Left ventricle myocardium inferior (tissue), 1 donor: Measurements from ENCODE around the gene TINAGL1. TPM values are rescaled to one million over a fixed set of nuclear protein-coding genes. Genes with fewer than 3 reads are reported as not detected.

Experiments used
- DNase-seq: peaks from one replicate; pipeline ENCODE4 v3.0.0-alpha.2; 2020
- H3K27ac ChIP-seq: fragments of 200-600 bp; replicated peaks from 2 replicates; pipeline ENCODE4 v1.8.0; 2021
- H3K27me3 ChIP-seq: fragments of 200-600 bp; 2 replicates; pipeline ENCODE4 v1.8.0; 2021; ENCODE audit warnings: low read depth
- H3K36me3 ChIP-seq: fragments of 200-600 bp; 2 replicates; pipeline ENCODE4 v1.8.0; 2021
- H3K4me1 ChIP-seq: fragments of 200-600 bp; 2 replicates; pipeline ENCODE4 v1.8.0; 2021
- H3K4me3 ChIP-seq: fragments of 200-600 bp; 2 replicates; pipeline ENCODE4 v1.8.0; 2021; ENCODE audit warnings: mild to moderate bottlenecking, moderate library complexity
- H3K9me3 ChIP-seq: fragments of 200-600 bp; replicated peaks from 2 replicates; pipeline ENCODE4 v1.8.0; 2021
- CTCF ChIP-seq: fragments of 200-600 bp; IDR thresholded peaks from 2 replicates; pipeline ENCODE4 v1.8.0; 2021; ENCODE audit warnings: antibody characterized with exemption, mild to moderate bottlenecking, borderline replicate concordance
- intact Hi-C: fragments of 100-400 bp; cut with micrococcal nuclease; formaldehyde crosslinking; loops from one replicate; pipeline ENCODE4 v1.11.0; 2022
- total RNA-seq: library from RNA; stranded (reverse); fragmentation: NEBNext Ultra II Directional; extraction: Animal tissue kit (Norgen Biotek cat#: 25700); gene quantifications from one replicate; pipeline ENCODE4 v1.2.1, GENCODE V29; 2021
- donor health status: DM: no; HTN: yes; CAD: no; lungs with severe emphysema.

TINAGL1 gene
- total RNA-seq, 1 donor from 2014 or later = 223 TPM

GRCh38 chr1:31573261-31573660, 3.1 kb upstream of the TINAGL1 start:
- Histone ChIP-seq H3K4me1 (peaks cover 69% of the 10 kb centered on the region), H3K4me3 (no peak overlapping the region), H3K36me3 (peaks cover 6% of the 10 kb centered on the region), H3K27me3 (no peaks in the 10 kb centered on the region), H3K27ac (peak overlapping the region; percentile 93), H3K9me3 (no peaks in the 10 kb centered on the region)
- intact Hi-C loops = no loop called here
- DNase-seq = no peak
- no peak for TF ChIP-seq CTCF

GRCh38 chr1:31574749-31575368, 1.5 kb upstream of the TINAGL1 start:
- Histone ChIP-seq H3K27ac (peak overlapping the region; percentile 93), H3K27me3 (no peaks in the 10 kb centered on the region), H3K9me3 (no peaks in the 10 kb centered on the region), H3K36me3 (peaks cover 16% of the 10 kb centered on the region), H3K4me3 (peak overlapping the region; percentile 78), H3K4me1 (peaks cover 65% of the 10 kb centered on the region)
- no peak for TF ChIP-seq CTCF
- intact Hi-C loops = no loop called here
- no peak for DNase-seq

- peak overlapping the region; percentile 93 for H3K27ac ChIP-seq
- peaks cover 72% of the 10 kb centered on the region for H3K4me1 ChIP-seq
- peak overlapping the region; percentile 78 for H3K4me3 ChIP-seq
- TF ChIP-seq CTCF = no peak
- H3K27me3 ChIP-seq = no peaks in the 10 kb centered on the region
- no peak for DNase-seq
- H3K9me3 ChIP-seq = no peaks in the 10 kb centered on the region
- intact Hi-C loops = no loop called here
- peaks cover 16% of the 10 kb centered on the region for H3K36me3 ChIP-seq
Observed at GRCh38 chr1:31575369-31576140, 760 bp upstream of the TINAGL1 start.

- no peak for TF ChIP-seq CTCF
Observed at GRCh38 chr1:31576743-31577455, 584 bp downstream of the TINAGL1 start.

GRCh38 chr1:31577515-31578192, 1.3 kb downstream of the TINAGL1 start:
- intact Hi-C loops = no loop called here
- peaks cover 21% of the 10 kb centered on the region for H3K36me3 ChIP-seq
- TF ChIP-seq CTCF = no peak
- H3K4me1 ChIP-seq = peaks cover 88% of the 10 kb centered on the region
- H3K27me3 ChIP-seq = no peaks in the 10 kb centered on the region
- H3K4me3 ChIP-seq = peak overlapping the region; percentile 78
- no peaks in the 10 kb centered on the region for H3K9me3 ChIP-seq
- no peak for DNase-seq
- peak overlapping the region; percentile 93 for H3K27ac ChIP-seq

More at GRCh38 chr1:31576743-31577455, 584 bp downstream of the TINAGL1 start:
- peaks cover 20% of the 10 kb centered on the region for H3K36me3 ChIP-seq
- intact Hi-C loops = no loop called here
- peak overlapping the region; percentile 78 for H3K4me3 ChIP-seq
- peak overlapping the region; percentile 93 for H3K27ac ChIP-seq
- H3K27me3 ChIP-seq = no peaks in the 10 kb centered on the region
- no peak for DNase-seq
- H3K4me1 ChIP-seq = peaks cover 86% of the 10 kb centered on the region
- H3K9me3 ChIP-seq = no peaks in the 10 kb centered on the region
